Astrocyte (in vitro differentiated cells and primary cell): Measurements from ENCODE around the gene ASF1A. TPM values are rescaled to one million over a fixed set of nuclear protein-coding genes. Genes with fewer than 3 reads are reported as not detected.

ENCODE experiments used
- DNase-seq: peaks from one replicate; pipeline ENCODE4 v3.0.0-alpha.2; 2010; ENCODE audit warnings: low read depth
- FAIRE-seq: peaks from 2 replicates; lab custom pipeline; 2011; peaks lifted over from hg19 to GRCh38; lab: Jason Lieb, UNC
- H2AFZ ChIP-seq: 2 replicates; pipeline ENCODE4 v1.6.0; 2012; ENCODE audit warnings: low read depth, low read length, inconsistent platforms
- H3K27ac ChIP-seq: 2 replicates; pipeline ENCODE4 v1.5.1; 2011; ENCODE audit warnings: low read depth, low read length, inconsistent platforms
- H3K27me3 ChIP-seq: 2 replicates; pipeline ENCODE4 v1.6.0; 2011; ENCODE audit warnings: low read length, inconsistent platforms; ENCODE audit not compliant: insufficient read depth
- H3K36me3 ChIP-seq: 2 replicates; pipeline ENCODE4 v1.5.1; 2011; ENCODE audit warnings: low read length, inconsistent platforms; ENCODE audit not compliant: insufficient read depth
- H3K4me1 ChIP-seq: 2 replicates; pipeline ENCODE4 v1.5.1; 2011; ENCODE audit warnings: low read length, inconsistent platforms; ENCODE audit not compliant: insufficient read depth
- H3K4me2 ChIP-seq: 2 replicates; pipeline ENCODE4 v1.6.0; 2012; ENCODE audit warnings: low read length, inconsistent platforms
- H3K4me3 ChIP-seq: 2 replicates; pipeline ENCODE4 v1.5.1; 2011; ENCODE audit warnings: low read depth, mild to moderate bottlenecking, low read length, inconsistent platforms; ENCODE audit not compliant: insufficient read depth
- H3K79me2 ChIP-seq: 2 replicates; pipeline ENCODE4 v1.6.0; 2012; ENCODE audit warnings: mild to moderate bottlenecking, low read length, inconsistent platforms; ENCODE audit not compliant: insufficient read depth
- H3K9ac ChIP-seq: 2 replicates; pipeline ENCODE4 v1.6.0; 2012; ENCODE audit warnings: mild to moderate bottlenecking, low read length, inconsistent platforms
- H3K9me3 ChIP-seq: 2 replicates; pipeline ENCODE4 v1.5.1; 2012; ENCODE audit warnings: low read depth, mild to moderate bottlenecking, low read length, inconsistent platforms; ENCODE audit not compliant: insufficient read depth
- H4K20me1 ChIP-seq: 2 replicates; pipeline ENCODE4 v1.6.0; 2012; ENCODE audit warnings: low read length, inconsistent platforms; ENCODE audit not compliant: insufficient read depth
- H3K27ac Mint-ChIP-seq: one replicate; pipeline ENCODE4 v1.8.0; 2021; ENCODE audit warnings: mild to moderate bottlenecking, mixed read lengths; ENCODE audit not compliant: unreplicated experiment
- H3K27me3 Mint-ChIP-seq: one replicate; pipeline ENCODE4 v1.8.0; 2021; ENCODE audit warnings: low read depth, mixed read lengths; ENCODE audit not compliant: unreplicated experiment
- H3K36me3 Mint-ChIP-seq: one replicate; pipeline ENCODE4 v1.8.0; 2021; ENCODE audit warnings: low read depth, mixed read lengths; ENCODE audit not compliant: unreplicated experiment
- H3K4me1 Mint-ChIP-seq: one replicate; pipeline ENCODE4 v1.8.0; 2021; ENCODE audit warnings: low read depth, mixed read lengths; ENCODE audit not compliant: unreplicated experiment
- H3K4me3 Mint-ChIP-seq: one replicate; pipeline ENCODE4 v1.8.0; 2021; ENCODE audit warnings: mild to moderate bottlenecking, moderate library complexity, mixed read lengths; ENCODE audit not compliant: unreplicated experiment
- H3K9me3 Mint-ChIP-seq: one replicate; pipeline ENCODE4 v1.8.0; 2021; ENCODE audit warnings: mild to moderate bottlenecking, mixed read lengths; ENCODE audit not compliant: unreplicated experiment
- CTCF ChIP-seq: IDR thresholded peaks from 2 replicates; pipeline ENCODE4 v1.5.1; 2011; ENCODE audit warnings: low read depth, mild to moderate bottlenecking, inconsistent platforms, low read length, moderate library complexity; ENCODE audit not compliant: insufficient read depth
- EZH2 ChIP-seq: IDR thresholded peaks from 2 replicates; pipeline ENCODE4 v1.6.1; 2012; ENCODE audit warnings: mild to moderate bottlenecking, low read length, inconsistent platforms; ENCODE audit not compliant: insufficient read depth
- total RNA-seq: library from RNA; stranded (reverse); gene quantifications from 2 replicates; pipeline ENCODE4 v1.2.1, GENCODE V29; 2021

Gene ASF1A
- total RNA-seq, 1 donor from 2014 or later, result 35.7 TPM

- Histone ChIP-seq H3K4me2 (no peak overlapping the region), H3K4me1 (peaks cover 2% of the 10 kb centered on the region), H3K36me3 (peaks cover 12% of the 10 kb centered on the region), H4K20me1 (no peaks in the 10 kb centered on the region), H2AFZ (no peak overlapping the region), H3K4me3 (no peak overlapping the region), H3K9me3 (no peaks in the 10 kb centered on the region), H3K27me3 (no peaks in the 10 kb centered on the region), H3K27ac (no peak overlapping the region), H3K79me2 (no peaks in the 10 kb centered on the region), H3K9ac (no peak overlapping the region)
- TF ChIP-seq EZH2, result no peak
- no peak for TF ChIP-seq CTCF
- Mint-ChIP-seq H3K36me3 (peaks cover 11% of the 10 kb centered on the region), H3K4me1 (peaks cover 22% of the 10 kb centered on the region), H3K27me3 (no peaks in the 10 kb centered on the region), H3K4me3 (no peak overlapping the region), H3K9me3 (no peaks in the 10 kb centered on the region), H3K27ac (no peak overlapping the region)
- DNase-seq (no peak), FAIRE-seq (no peak)
Observed at GRCh38 chr6:118913161-118913560, 19.2 kb downstream of the ASF1A start.

GRCh38 chr6:118914598-118914997 is 20.6 kb downstream of the ASF1A start:
- H3K27me3 ChIP-seq, result no peaks in the 10 kb centered on the region
- H3K27ac ChIP-seq, result no peak overlapping the region
- peaks cover 15% of the 10 kb centered on the region for H3K4me1 Mint-ChIP-seq
- no peaks in the 10 kb centered on the region for H3K4me1 ChIP-seq
- no peaks in the 10 kb centered on the region for H3K9me3 ChIP-seq
- no peak overlapping the region for H3K4me2 ChIP-seq
- H2AFZ ChIP-seq, result no peak overlapping the region
- no peaks in the 10 kb centered on the region for H3K9me3 Mint-ChIP-seq
- TF ChIP-seq EZH2 (no peak), CTCF (no peak)
- peaks cover 9% of the 10 kb centered on the region for H3K36me3 ChIP-seq
- DNase-seq, result no peak
- no peak overlapping the region for H3K9ac ChIP-seq
- H3K79me2 ChIP-seq, result no peaks in the 10 kb centered on the region
- peaks cover 11% of the 10 kb centered on the region for H3K36me3 Mint-ChIP-seq
- H3K27me3 Mint-ChIP-seq, result no peaks in the 10 kb centered on the region
- no peak for FAIRE-seq
- H3K4me3 Mint-ChIP-seq, result no peak overlapping the region
- no peak overlapping the region for H3K27ac Mint-ChIP-seq
- no peak overlapping the region for H3K4me3 ChIP-seq
- H4K20me1 ChIP-seq, result no peaks in the 10 kb centered on the region

- Histone ChIP-seq H3K79me2 (no peaks in the 10 kb centered on the region), H4K20me1 (no peaks in the 10 kb centered on the region), H3K27me3 (no peaks in the 10 kb centered on the region), H3K27ac (no peak overlapping the region), H3K9ac (no peak overlapping the region), H3K9me3 (no peaks in the 10 kb centered on the region), H3K36me3 (peaks cover 20% of the 10 kb centered on the region), H2AFZ (no peak overlapping the region), H3K4me3 (no peak overlapping the region), H3K4me2 (no peak overlapping the region), H3K4me1 (no peaks in the 10 kb centered on the region)
- no peaks in the 10 kb centered on the region for H3K27me3 Mint-ChIP-seq
- H3K4me3 Mint-ChIP-seq, result no peak overlapping the region
- peaks cover 20% of the 10 kb centered on the region for H3K36me3 Mint-ChIP-seq
- H3K27ac Mint-ChIP-seq, result no peak overlapping the region
- DNase-seq (no peak), FAIRE-seq (no peak)
- H3K9me3 Mint-ChIP-seq, result no peaks in the 10 kb centered on the region
- H3K4me1 Mint-ChIP-seq, result peaks cover 9% of the 10 kb centered on the region
- TF ChIP-seq EZH2, result no peak
- TF ChIP-seq CTCF, result no peak
Observed at GRCh38 chr6:118917546-118918328, 23.8 kb downstream of the ASF1A start.
